ENCODE results near the gene RNF113B. TPM values are rescaled to one million over a fixed set of nuclear protein-coding genes. Genes with fewer than 3 reads are reported as not detected.

Gene RNF113B
- total RNA-seq, 4 donors from 2014 or later, result not detected

- peaks cover 0 to 14% (median 4%) of the 10 kb centered on the region in 4 donors for H3K9me3 ChIP-seq
- no peaks in the 10 kb centered on the region for H3K27me3 ChIP-seq
- intact Hi-C loops (cut with DNase I), result no loop called here
- H3K4me3 ChIP-seq, result no peak overlapping the region
- TF ChIP-seq EP300 (IDR thresholded peaks at IDR 0.05) (no peak), POLR2AphosphoS5 (IDR thresholded peaks at IDR 0.05) (no peak), POLR2A (IDR thresholded peaks at IDR 0.05; ENCODE audit: low read depth) (no peak)
- TF ChIP-seq, protein P1, sequence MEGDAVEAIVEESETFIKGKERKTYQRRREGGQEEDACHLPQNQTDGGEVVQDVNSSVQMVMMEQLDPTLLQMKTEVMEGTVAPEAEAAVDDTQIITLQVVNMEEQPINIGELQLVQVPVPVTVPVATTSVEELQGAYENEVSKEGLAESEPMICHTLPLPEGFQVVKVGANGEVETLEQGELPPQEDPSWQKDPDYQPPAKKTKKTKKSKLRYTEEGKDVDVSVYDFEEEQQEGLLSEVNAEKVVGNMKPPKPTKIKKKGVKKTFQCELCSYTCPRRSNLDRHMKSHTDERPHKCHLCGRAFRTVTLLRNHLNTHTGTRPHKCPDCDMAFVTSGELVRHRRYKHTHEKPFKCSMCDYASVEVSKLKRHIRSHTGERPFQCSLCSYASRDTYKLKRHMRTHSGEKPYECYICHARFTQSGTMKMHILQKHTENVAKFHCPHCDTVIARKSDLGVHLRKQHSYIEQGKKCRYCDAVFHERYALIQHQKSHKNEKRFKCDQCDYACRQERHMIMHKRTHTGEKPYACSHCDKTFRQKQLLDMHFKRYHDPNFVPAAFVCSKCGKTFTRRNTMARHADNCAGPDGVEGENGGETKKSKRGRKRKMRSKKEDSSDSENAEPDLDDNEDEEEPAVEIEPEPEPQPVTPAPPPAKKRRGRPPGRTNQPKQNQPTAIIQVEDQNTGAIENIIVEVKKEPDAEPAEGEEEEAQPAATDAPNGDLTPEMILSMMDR (IDR thresholded peaks at IDR 0.05), result no peak
- H3K36me3 ChIP-seq, result no peaks in the 10 kb centered on the region
- no peak overlapping the region for H3K27ac ChIP-seq (replicated peaks in 1 of 4)
- DNase-seq (ENCODE audit: extremely low spot score), result no peak
- 72% methylated on average over 6 of the region's 6 CpGs for WGBS
- H3K4me1 ChIP-seq, result peaks cover 2 to 20% (median 7%) of the 10 kb centered on the region in 4 donors
Observed at GRCh38 chr13:98201984-98202383, 24.9 kb upstream of the RNF113B start.

- no peak overlapping the region for H3K27ac ChIP-seq (replicated peaks in 1 of 4)
Observed at GRCh38 chr13:98201189-98201588, 24.1 kb upstream of the RNF113B start.

GRCh38 chr13:98200211-98200878 lies 23.3 kb upstream of the RNF113B start:
- H3K27me3 ChIP-seq, result no peaks in the 10 kb centered on the region
- intact Hi-C loops (cut with DNase I), result no loop called here
- TF ChIP-seq POLR2AphosphoS5 (IDR thresholded peaks at IDR 0.05) (no peak), EP300 (IDR thresholded peaks at IDR 0.05) (no peak), POLR2A (IDR thresholded peaks at IDR 0.05; ENCODE audit: low read depth) (no peak)
- TF ChIP-seq, protein P1 (IDR thresholded peaks at IDR 0.05), result no peak
- DNase-seq (ENCODE audit: extremely low spot score), result no peak
- H3K4me1 ChIP-seq, result peaks cover 0 to 17% (median 7%) of the 10 kb centered on the region in 4 donors
- H3K36me3 ChIP-seq, result no peaks in the 10 kb centered on the region
- 78% methylated on average over 5 of the region's 5 CpGs for WGBS
- no peak overlapping the region for H3K27ac ChIP-seq (replicated peaks in 1 of 4)
- H3K9me3 ChIP-seq, result peaks cover 0 to 7% (median 2%) of the 10 kb centered on the region in 4 donors
- no peak overlapping the region for H3K4me3 ChIP-seq

More at GRCh38 chr13:98201189-98201588, 24.1 kb upstream of the RNF113B start:
- Histone ChIP-seq H3K9me3 (peaks cover 0 to 12% (median 4%) of the 10 kb centered on the region in 4 donors), H3K4me3 (no peak overlapping the region), H3K4me1 (peaks cover 0 to 17% (median 7%) of the 10 kb centered on the region in 4 donors), H3K27me3 (no peaks in the 10 kb centered on the region), H3K36me3 (no peaks in the 10 kb centered on the region)
- intact Hi-C loops (cut with DNase I), result no loop called here
- TF ChIP-seq POLR2AphosphoS5 (IDR thresholded peaks at IDR 0.05) (no peak), POLR2A (IDR thresholded peaks at IDR 0.05; ENCODE audit: low read depth) (no peak), EP300 (IDR thresholded peaks at IDR 0.05) (no peak)
- TF ChIP-seq, protein P1 (IDR thresholded peaks at IDR 0.05), result no peak
- no peak for DNase-seq (ENCODE audit: extremely low spot score)
- WGBS, result 85% methylated on average over 8 of the region's 8 CpGs

GRCh38 chr13:98199480-98199879 lies 22.4 kb upstream of the RNF113B start:
- no peaks in the 10 kb centered on the region for H3K9me3 ChIP-seq
- no peak overlapping the region for H3K4me3 ChIP-seq
- H3K36me3 ChIP-seq, result no peaks in the 10 kb centered on the region
- 51% methylated on average over 4 of the region's 4 CpGs for WGBS
- H3K27me3 ChIP-seq, result no peaks in the 10 kb centered on the region
- intact Hi-C loops (cut with DNase I), result no loop called here
- H3K27ac ChIP-seq (replicated peaks in 1 of 4), result no peak overlapping the region
- no peak for DNase-seq (ENCODE audit: extremely low spot score)
- TF ChIP-seq POLR2AphosphoS5 (IDR thresholded peaks at IDR 0.05) (no peak), POLR2A (IDR thresholded peaks at IDR 0.05; ENCODE audit: low read depth) (no peak), EP300 (IDR thresholded peaks at IDR 0.05) (no peak)
- TF ChIP-seq, protein P1 (IDR thresholded peaks at IDR 0.05), result no peak
- peaks cover 0 to 17% (median 7%) of the 10 kb centered on the region in 4 donors for H3K4me1 ChIP-seq

Measured in esophagus muscularis mucosa (tissue), 4 donors.